HG02852 (cell line): ENCODE results near the gene GTSE1.

ENCODE experiments used
- ATAC-seq: cut with Tn5 transposase; IDR thresholded peaks from one replicate; pipeline ENCODE4 v1.9.1; 2021; ENCODE audit warnings: mild to moderate bottlenecking, moderate library complexity; ENCODE audit not compliant: unreplicated experiment

GTSE1 gene

GRCh38 chr22:46376908-46377524 lies 80.3 kb downstream of the GTSE1 start:
- ATAC-seq: no peak

- ATAC-seq: no peak
Measured at GRCh38 chr22:46377525-46378425, 81.1 kb downstream of the GTSE1 start.

- no peak for ATAC-seq
Measured at GRCh38 chr22:46378426-46379065, 81.9 kb downstream of the GTSE1 start.

- ATAC-seq: no peak
Measured at GRCh38 chr22:46379066-46379930, 82.6 kb downstream of the GTSE1 start.

- ATAC-seq: no peak
Measured at GRCh38 chr22:46380069-46380468, 83.4 kb downstream of the GTSE1 start.
